ENCODE data around the gene CHAT.

DNA sequence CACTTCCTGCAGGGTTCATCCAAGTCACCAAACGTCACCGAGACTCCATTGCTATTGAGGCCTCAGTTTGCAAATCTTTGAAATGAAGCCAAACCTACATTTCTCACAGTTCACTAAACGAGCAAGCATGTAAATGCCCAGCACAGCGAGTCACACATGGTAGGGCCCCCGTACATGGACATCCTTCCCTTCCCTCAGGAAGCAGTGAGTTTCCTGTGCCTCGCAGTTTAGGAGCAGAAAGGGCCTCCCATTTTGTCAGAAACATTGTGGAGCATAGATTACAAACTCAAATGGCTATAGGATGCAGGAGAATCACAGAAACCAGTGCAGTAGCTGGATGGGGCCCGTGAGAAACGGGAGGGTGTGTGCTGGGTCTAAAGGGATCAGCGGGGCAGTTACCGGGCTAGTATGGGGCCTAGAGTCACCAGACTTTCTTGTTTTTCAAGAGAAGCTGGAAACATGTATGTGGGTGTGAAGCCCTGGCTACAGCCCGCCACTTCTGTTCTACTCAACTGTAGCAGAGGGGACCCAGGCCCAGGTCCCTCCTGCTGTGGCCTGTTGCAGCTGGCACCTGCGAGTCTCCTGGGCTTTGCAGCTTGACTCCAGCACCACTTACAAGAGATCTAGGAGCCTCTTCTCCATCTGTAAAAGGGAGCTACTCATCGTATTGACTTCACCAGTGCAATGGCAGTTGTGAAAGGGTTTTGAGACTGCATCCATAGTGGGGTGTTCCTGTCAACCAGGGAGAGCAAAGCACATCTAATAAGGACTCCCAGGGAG, 17.9 kb upstream of the CHAT start:
- TF ChIP-seq, protein P1, sequence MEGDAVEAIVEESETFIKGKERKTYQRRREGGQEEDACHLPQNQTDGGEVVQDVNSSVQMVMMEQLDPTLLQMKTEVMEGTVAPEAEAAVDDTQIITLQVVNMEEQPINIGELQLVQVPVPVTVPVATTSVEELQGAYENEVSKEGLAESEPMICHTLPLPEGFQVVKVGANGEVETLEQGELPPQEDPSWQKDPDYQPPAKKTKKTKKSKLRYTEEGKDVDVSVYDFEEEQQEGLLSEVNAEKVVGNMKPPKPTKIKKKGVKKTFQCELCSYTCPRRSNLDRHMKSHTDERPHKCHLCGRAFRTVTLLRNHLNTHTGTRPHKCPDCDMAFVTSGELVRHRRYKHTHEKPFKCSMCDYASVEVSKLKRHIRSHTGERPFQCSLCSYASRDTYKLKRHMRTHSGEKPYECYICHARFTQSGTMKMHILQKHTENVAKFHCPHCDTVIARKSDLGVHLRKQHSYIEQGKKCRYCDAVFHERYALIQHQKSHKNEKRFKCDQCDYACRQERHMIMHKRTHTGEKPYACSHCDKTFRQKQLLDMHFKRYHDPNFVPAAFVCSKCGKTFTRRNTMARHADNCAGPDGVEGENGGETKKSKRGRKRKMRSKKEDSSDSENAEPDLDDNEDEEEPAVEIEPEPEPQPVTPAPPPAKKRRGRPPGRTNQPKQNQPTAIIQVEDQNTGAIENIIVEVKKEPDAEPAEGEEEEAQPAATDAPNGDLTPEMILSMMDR (IDR thresholded peaks at IDR 0.05): no peak
- no peak for TF ChIP-seq SIN3A (IDR thresholded peaks at IDR 0.05; ENCODE audit: borderline replicate concordance, insufficient read depth, low read depth, low read length)
- TF ChIP-seq, protein P2, sequence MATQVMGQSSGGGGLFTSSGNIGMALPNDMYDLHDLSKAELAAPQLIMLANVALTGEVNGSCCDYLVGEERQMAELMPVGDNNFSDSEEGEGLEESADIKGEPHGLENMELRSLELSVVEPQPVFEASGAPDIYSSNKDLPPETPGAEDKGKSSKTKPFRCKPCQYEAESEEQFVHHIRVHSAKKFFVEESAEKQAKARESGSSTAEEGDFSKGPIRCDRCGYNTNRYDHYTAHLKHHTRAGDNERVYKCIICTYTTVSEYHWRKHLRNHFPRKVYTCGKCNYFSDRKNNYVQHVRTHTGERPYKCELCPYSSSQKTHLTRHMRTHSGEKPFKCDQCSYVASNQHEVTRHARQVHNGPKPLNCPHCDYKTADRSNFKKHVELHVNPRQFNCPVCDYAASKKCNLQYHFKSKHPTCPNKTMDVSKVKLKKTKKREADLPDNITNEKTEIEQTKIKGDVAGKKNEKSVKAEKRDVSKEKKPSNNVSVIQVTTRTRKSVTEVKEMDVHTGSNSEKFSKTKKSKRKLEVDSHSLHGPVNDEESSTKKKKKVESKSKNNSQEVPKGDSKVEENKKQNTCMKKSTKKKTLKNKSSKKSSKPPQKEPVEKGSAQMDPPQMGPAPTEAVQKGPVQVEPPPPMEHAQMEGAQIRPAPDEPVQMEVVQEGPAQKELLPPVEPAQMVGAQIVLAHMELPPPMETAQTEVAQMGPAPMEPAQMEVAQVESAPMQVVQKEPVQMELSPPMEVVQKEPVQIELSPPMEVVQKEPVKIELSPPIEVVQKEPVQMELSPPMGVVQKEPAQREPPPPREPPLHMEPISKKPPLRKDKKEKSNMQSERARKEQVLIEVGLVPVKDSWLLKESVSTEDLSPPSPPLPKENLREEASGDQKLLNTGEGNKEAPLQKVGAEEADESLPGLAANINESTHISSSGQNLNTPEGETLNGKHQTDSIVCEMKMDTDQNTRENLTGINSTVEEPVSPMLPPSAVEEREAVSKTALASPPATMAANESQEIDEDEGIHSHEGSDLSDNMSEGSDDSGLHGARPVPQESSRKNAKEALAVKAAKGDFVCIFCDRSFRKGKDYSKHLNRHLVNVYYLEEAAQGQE (IDR thresholded peaks at IDR 0.05; ENCODE audit: insufficient read depth in 1 of 2, low read depth in 2 of 2, low read length in 1 of 2): no peak

All from Panc1 (cell line).